ENCODE results near the gene SINHCAF. TPM values are rescaled to one million over a fixed set of nuclear protein-coding genes. Genes with fewer than 3 reads are reported as not detected.

The SINHCAF gene
- total and polyA plus RNA-seq, 2 of the 8 experiments (the other 6 are each of a cell fraction or from before 2014, with no cell fraction given), result 138 to 576 TPM

DNA sequence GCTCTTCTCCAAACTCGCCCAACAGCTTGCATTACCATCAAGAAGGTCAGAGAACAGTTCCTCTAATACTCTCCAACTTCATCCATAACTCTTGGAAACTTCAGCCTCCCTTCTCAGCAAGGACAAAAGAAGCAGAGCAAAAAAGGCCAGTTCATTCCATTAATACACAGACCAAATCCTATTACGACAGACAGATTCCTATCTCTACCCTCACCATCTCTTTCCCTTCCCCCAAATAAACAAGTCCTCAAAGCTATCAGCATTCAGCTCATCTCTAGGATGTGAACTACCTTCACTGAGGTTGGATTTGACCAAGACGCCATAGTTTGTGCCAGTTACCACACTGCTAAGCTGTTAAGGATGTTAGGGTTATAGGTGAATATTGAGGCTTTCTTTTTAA is 25.2 kb downstream of the SINHCAF start:
- Histone ChIP-seq H3K27me3 (replicated peaks in 1 of 4; ENCODE audit: control insufficient read depth in 3 of 4, extremely low read depth in 1 of 4, insufficient read depth in 3 of 4, low read length in 3 of 4) (no peaks in the 10 kb centered on the region), H2BK15ac (ENCODE audit: low read length) (no peak overlapping the region), H3K23ac (ENCODE audit: insufficient read length) (no peak overlapping the region), H3K56ac (replicated peaks; ENCODE audit: insufficient read length, low read depth, low read length) (no peak overlapping the region), H3K4me3 (ENCODE audit: extremely low read depth in 1 of 4, insufficient read depth in 2 of 4, low read depth in 3 of 4, low read length in 4 of 4) (no peak overlapping the region), H3K9ac (replicated peaks in 1 of 4; ENCODE audit: extremely low read depth in 1 of 4, low read depth in 3 of 4, low read length in 3 of 4) (no peak overlapping the region), H2BK5ac (ENCODE audit: low read depth, low read length) (no peak overlapping the region), H4K20me1 (replicated peaks in 1 of 2; ENCODE audit: control insufficient read depth in 1 of 2, insufficient read depth in 2 of 2, low read length in 2 of 2) (peaks cover 43 to 49% of the 10 kb centered on the region in 2 experiments), H3K36me3 (ENCODE audit: control insufficient read depth in 2 of 4, insufficient read depth in 4 of 4, low read length in 3 of 4) (peaks cover 22 to 86% (median 64%) of the 10 kb centered on the region in 4 experiments), H2BK120ac (replicated peaks; ENCODE audit: low read depth, low read length) (no peak overlapping the region), H4K5ac (ENCODE audit: insufficient read length, low read depth, low read length) (no peak overlapping the region), H2BK20ac (ENCODE audit: low read length) (no peak overlapping the region), H3K4ac (replicated peaks; ENCODE audit: insufficient read length, low read depth, low read length) (no peak overlapping the region), H2AK5ac (ENCODE audit: low read depth, low read length) (no peak overlapping the region), H3K9me3 (ENCODE audit: insufficient read depth in 2 of 2, low read depth in 1 of 2, low read length in 1 of 2) (no peaks in the 10 kb centered on the region), H3K79me1 (ENCODE audit: low read depth, low read length) (peaks cover 10% of the 10 kb centered on the region; the same call in 1 of the 2 replicates), H2BK12ac (ENCODE audit: low read depth, low read length) (no peak overlapping the region), H3K18ac (ENCODE audit: extremely low read depth, low read length) (no peak overlapping the region), H3K14ac (ENCODE audit: insufficient read length) (no peak overlapping the region), H4K8ac (ENCODE audit: extremely low read depth, insufficient read depth, low read length) (no peak overlapping the region), H3K27ac (ENCODE audit: low read depth, low read length) (no peak overlapping the region), H3K79me2 (ENCODE audit: control insufficient read depth in 1 of 2, insufficient read depth in 2 of 2, low read length in 2 of 2) (peaks cover 75 to 99% of the 10 kb centered on the region in 2 experiments), H2AFZ (ENCODE audit: low read length) (no peak overlapping the region), H4K91ac (replicated peaks; ENCODE audit: insufficient read length, low read length) (no peak overlapping the region), H3K4me2 (ENCODE audit: insufficient read depth in 1 of 2, low read depth in 2 of 2, low read length in 2 of 2) (no peak overlapping the region), H3K4me1 (replicated peaks in 1 of 4; ENCODE audit: control insufficient read depth in 3 of 4, insufficient read depth in 4 of 4, low read length in 3 of 4) (peaks cover 0 to 18% (median 4%) of the 10 kb centered on the region in 4 experiments; a peak in 3 of 7 replicates), H3K23me2 (ENCODE audit: low read depth, low read length) (no peaks in the 10 kb centered on the region)
- CTCF ChIA-PET (ENCODE audit: partially characterized antibody), result interaction anchor here (0.7 to 1.2 kb wide), 3 partner anchors 16 to 56 kb away, joined by 3 to 4 read pairs (median 3); no protein-coding TSS in a partner anchor
- TF ChIP-seq TAF1 (IDR thresholded peaks at IDR 0.05; ENCODE audit: low read depth, low read length) (no peak), MAFK (IDR thresholded peaks at IDR 0.05; ENCODE audit: low read depth, low read length) (no peak)
- DNase-seq (ENCODE audit: low read depth in 1 of 2, low spot score in 2 of 2) (no peak), FAIRE-seq (no peak)
- POLR2A ChIA-PET (ENCODE audit: partially characterized antibody), result interaction anchor here (1.0 to 4.5 kb wide), 7 partner anchors 8 to 22 kb away, joined by 3 to 21 read pairs (median 4); no protein-coding TSS in a partner anchor
- 84 to 100% methylated on average over 1 to 3 of the region's 3 CpGs for WGBS, 2 experiments (ENCODE audit: extremely low coverage in 1 of 2, insufficient coverage in 1 of 2, insufficient read length in 1 of 2, insufficient replicate concordance in 2 of 2, low coverage in 1 of 2, low lambda C conversion rate in 2 of 2, missing lambda C conversion rate in 1 of 2)
